Measurements from ENCODE around the gene NUP88.
"Not testable (repeated sequence)": the region's sequence is repeated elsewhere in the genome, so short reads cannot be mapped to it uniquely, and the experiment has no call there.

NUP88 gene

GRCh38 chr17:5434984-5435383 is 15.5 kb upstream of the NUP88 start:
- CTCF ChIA-PET, result no interaction called here
- TF ChIP-seq NFRKB (IDR thresholded peaks at IDR 0.05) (no peak), PKNOX1 (IDR thresholded peaks at IDR 0.05) (no peak), SP1 (IDR thresholded peaks at IDR 0.05) (no peak), BHLHE40 (IDR thresholded peaks at IDR 0.05; ENCODE audit: borderline replicate concordance) (no peak), FOXA1 (IDR thresholded peaks at IDR 0.05) (no peak), ELF4 (IDR thresholded peaks at IDR 0.05) (no peak), FOXK2 (IDR thresholded peaks at IDR 0.05) (no peak), SUZ12 (IDR thresholded peaks at IDR 0.05) (no peak), HDGF (IDR thresholded peaks at IDR 0.05; ENCODE audit: borderline replicate concordance) (no peak), ARNT (IDR thresholded peaks at IDR 0.05) (no peak), FOXM1 (IDR thresholded peaks at IDR 0.05; ENCODE audit: borderline replicate concordance) (no peak), L3MBTL2 (conservative IDR thresholded peaks at IDR 0.05) (no peak), ZNF384 (IDR thresholded peaks at IDR 0.05) (no peak), LEF1 (IDR thresholded peaks at IDR 0.05; ENCODE audit: borderline replicate concordance) (no peak), TARDBP (IDR thresholded peaks at IDR 0.05) (no peak), CTBP1 (IDR thresholded peaks at IDR 0.05; ENCODE audit: borderline replicate concordance) (no peak)
- POLR2A ChIA-PET, result no interaction called here
- no peak for DNase-seq (ENCODE audit: extremely low spot score)

- no peak for DNase-seq (ENCODE audit: extremely low spot score)
- TF ChIP-seq ZNF384 (IDR thresholded peaks at IDR 0.05) (no peak), L3MBTL2 (conservative IDR thresholded peaks at IDR 0.05) (no peak), SUZ12 (IDR thresholded peaks at IDR 0.05) (no peak), TARDBP (IDR thresholded peaks at IDR 0.05) (no peak), FOXM1 (IDR thresholded peaks at IDR 0.05; ENCODE audit: borderline replicate concordance) (no peak), FOXA1 (IDR thresholded peaks at IDR 0.05) (no peak), LEF1 (IDR thresholded peaks at IDR 0.05; ENCODE audit: borderline replicate concordance) (no peak), CTBP1 (IDR thresholded peaks at IDR 0.05; ENCODE audit: borderline replicate concordance) (no peak), PKNOX1 (IDR thresholded peaks at IDR 0.05) (no peak), NFRKB (IDR thresholded peaks at IDR 0.05) (no peak), SP1 (IDR thresholded peaks at IDR 0.05) (no peak), FOXK2 (IDR thresholded peaks at IDR 0.05) (no peak), BHLHE40 (IDR thresholded peaks at IDR 0.05; ENCODE audit: borderline replicate concordance) (no peak), HDGF (IDR thresholded peaks at IDR 0.05; ENCODE audit: borderline replicate concordance) (no peak), ELF4 (IDR thresholded peaks at IDR 0.05) (no peak), ARNT (IDR thresholded peaks at IDR 0.05) (no peak)
- ChIA-PET POLR2A (interaction anchor here (1.5 to 2.0 kb wide), 2 partner anchors 8 to 13 kb away, joined by 4 to 10 read pairs; partner anchors contain the start of genes NUP88 and RPAIN), CTCF (no interaction called here)
Observed at GRCh38 chr17:5431949-5432556, 12.6 kb upstream of the NUP88 start.

- DNase-seq (ENCODE audit: extremely low spot score), result not testable (repeated sequence)
- CTCF ChIA-PET, result interaction anchor here (1.4 kb wide), 1 partner anchor 12 kb away, joined by 7 read pairs; the partner anchor contains the start of gene NUP88
Observed at GRCh38 chr17:5431234-5431633, 11.8 kb upstream of the NUP88 start.

GRCh38 chr17:5430413-5430999 is 11.0 kb upstream of the NUP88 start:
- POLR2A ChIA-PET, result interaction anchor here (1.6 to 1.9 kb wide), 2 partner anchors 9 to 11 kb away, joined by 5 to 9 read pairs; partner anchors contain the start of genes C1QBP, NUP88 and RPAIN
- TF ChIP-seq ARNT (IDR thresholded peaks at IDR 0.05), result no peak
- DNase-seq (ENCODE audit: extremely low spot score), result no peak
- CTCF ChIA-PET, result interaction anchor here (0.6 to 1.4 kb wide), 2 partner anchors 8 to 11 kb away, joined by 3 to 7 read pairs; partner anchors contain the start of genes C1QBP and NUP88

More at GRCh38 chr17:5431234-5431633, 11.8 kb upstream of the NUP88 start:
- POLR2A ChIA-PET, result interaction anchor here (1.6 to 1.9 kb wide), 2 partner anchors 8 to 12 kb away, joined by 5 to 9 read pairs; partner anchors contain the start of genes C1QBP, NUP88 and RPAIN
- peak; percentile 83 for TF ChIP-seq ZNF384 (IDR thresholded peaks at IDR 0.05)

- POLR2A ChIA-PET, result interaction anchor here (0.8 to 2.7 kb wide), 3 partner anchors 8 to 10 kb away, joined by 3 to 11 read pairs (median 9); partner anchors contain the start of genes C1QBP, NUP88 and RPAIN
- CTCF ChIA-PET, result no interaction called here
- DNase-seq (ENCODE audit: extremely low spot score), result no peak
- TF ChIP-seq BHLHE40 (IDR thresholded peaks at IDR 0.05; ENCODE audit: borderline replicate concordance), result no peak
- no peak for TF ChIP-seq TARDBP (IDR thresholded peaks at IDR 0.05)
- no peak for TF ChIP-seq SP1 (IDR thresholded peaks at IDR 0.05)
- TF ChIP-seq FOXM1 (IDR thresholded peaks at IDR 0.05; ENCODE audit: borderline replicate concordance), result no peak
- TF ChIP-seq LEF1 (IDR thresholded peaks at IDR 0.05; ENCODE audit: borderline replicate concordance), result no peak
- TF ChIP-seq ELF4 (IDR thresholded peaks at IDR 0.05), result no peak
- no peak for TF ChIP-seq ZNF384 (IDR thresholded peaks at IDR 0.05)
- TF ChIP-seq PKNOX1 (IDR thresholded peaks at IDR 0.05), result no peak
- no peak for TF ChIP-seq SUZ12 (IDR thresholded peaks at IDR 0.05)
- no peak for TF ChIP-seq NFRKB (IDR thresholded peaks at IDR 0.05)
- no peak for TF ChIP-seq HDGF (IDR thresholded peaks at IDR 0.05; ENCODE audit: borderline replicate concordance)
Observed at GRCh38 chr17:5429191-5429887, 9.9 kb upstream of the NUP88 start.

GRCh38 chr17:5425826-5426225 is 6.4 kb upstream of the NUP88 start:
- ChIA-PET CTCF (interaction anchor here (1.5 kb wide), 1 partner anchor 13 kb away, joined by 4 read pairs; the partner anchor contains the start of gene C1QBP), POLR2A (no interaction called here)

More at GRCh38 chr17:5425826-5426225, 6.4 kb upstream of the NUP88 start:
- DNase-seq (ENCODE audit: extremely low spot score), result no peak
- TF ChIP-seq ARNT (IDR thresholded peaks at IDR 0.05), result no peak
- no peak for TF ChIP-seq SP1 (IDR thresholded peaks at IDR 0.05)
- TF ChIP-seq BHLHE40 (IDR thresholded peaks at IDR 0.05; ENCODE audit: borderline replicate concordance), result no peak
- TF ChIP-seq PKNOX1 (IDR thresholded peaks at IDR 0.05), result no peak
- TF ChIP-seq LEF1 (IDR thresholded peaks at IDR 0.05; ENCODE audit: borderline replicate concordance), result no peak
- TF ChIP-seq FOXM1 (IDR thresholded peaks at IDR 0.05; ENCODE audit: borderline replicate concordance), result no peak
- no peak for TF ChIP-seq L3MBTL2 (conservative IDR thresholded peaks at IDR 0.05)
- TF ChIP-seq SUZ12 (IDR thresholded peaks at IDR 0.05), result no peak
- no peak for TF ChIP-seq FOXK2 (IDR thresholded peaks at IDR 0.05)
- TF ChIP-seq FOXA1 (IDR thresholded peaks at IDR 0.05), result no peak
- TF ChIP-seq ELF4 (IDR thresholded peaks at IDR 0.05), result no peak
- no peak for TF ChIP-seq TARDBP (IDR thresholded peaks at IDR 0.05)
- no peak for TF ChIP-seq CTBP1 (IDR thresholded peaks at IDR 0.05; ENCODE audit: borderline replicate concordance)
- TF ChIP-seq NFRKB (IDR thresholded peaks at IDR 0.05), result no peak
- no peak for TF ChIP-seq HDGF (IDR thresholded peaks at IDR 0.05; ENCODE audit: borderline replicate concordance)
- no peak for TF ChIP-seq ZNF384 (IDR thresholded peaks at IDR 0.05)
